GM20431 (cell line): ENCODE data around the gene NR1H3.
"Not testable (repeated sequence)": the region's sequence is repeated elsewhere in the genome, so short reads cannot be mapped to it uniquely, and the experiment has no call there.

Experiments
- in situ Hi-C: fragments of 300-500 bp; cut with MseI, MboI; formaldehyde crosslinking; loops from one replicate; pipeline ENCODE4 v1.15.0; 2020; ENCODE audit warnings: low sequenced_read_pairs; ENCODE audit not compliant: unreplicated experiment

Gene NR1H3

DNA sequence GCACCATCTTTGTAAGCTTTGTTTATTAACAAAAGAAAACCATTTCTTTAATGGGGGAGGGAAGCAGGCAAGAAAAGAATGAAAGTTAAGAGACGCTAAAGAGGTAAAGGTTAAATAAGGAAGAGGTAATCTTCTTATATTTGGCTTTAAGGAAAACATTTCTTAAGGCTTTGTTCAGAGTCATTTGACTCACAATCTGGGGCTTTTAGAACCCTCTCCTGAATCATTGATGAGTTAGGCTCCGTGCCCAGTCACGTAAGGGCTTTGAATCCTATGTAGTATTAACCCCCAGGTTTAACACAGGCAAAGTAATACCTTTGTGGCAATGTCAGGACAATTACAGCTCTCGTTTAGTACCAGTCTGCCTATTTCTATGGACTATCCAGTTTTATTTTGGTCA is 38.2 kb downstream of the NR1H3 start:
- in situ Hi-C loops, result no loop called here

DNA sequence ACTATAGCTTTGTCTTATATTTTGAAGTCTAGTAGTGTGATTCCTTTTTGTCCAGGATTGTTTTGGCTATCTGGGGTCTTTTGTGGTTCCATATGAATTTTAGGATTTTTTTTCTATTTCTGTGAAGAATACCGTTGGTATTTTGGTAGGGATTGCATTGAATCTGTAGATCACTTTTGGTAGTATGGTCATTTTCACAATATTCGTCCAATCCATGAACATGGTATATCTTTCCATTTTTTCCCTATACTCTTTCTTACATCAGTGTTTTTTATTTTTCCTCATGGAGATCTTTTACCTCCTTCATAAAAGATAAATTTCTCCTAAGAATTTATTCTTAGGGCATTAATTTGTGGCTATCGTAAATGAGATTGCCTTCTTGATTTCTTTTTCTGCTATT is 41.3 kb downstream of the NR1H3 start:
- in situ Hi-C loops, result no loop called here

DNA sequence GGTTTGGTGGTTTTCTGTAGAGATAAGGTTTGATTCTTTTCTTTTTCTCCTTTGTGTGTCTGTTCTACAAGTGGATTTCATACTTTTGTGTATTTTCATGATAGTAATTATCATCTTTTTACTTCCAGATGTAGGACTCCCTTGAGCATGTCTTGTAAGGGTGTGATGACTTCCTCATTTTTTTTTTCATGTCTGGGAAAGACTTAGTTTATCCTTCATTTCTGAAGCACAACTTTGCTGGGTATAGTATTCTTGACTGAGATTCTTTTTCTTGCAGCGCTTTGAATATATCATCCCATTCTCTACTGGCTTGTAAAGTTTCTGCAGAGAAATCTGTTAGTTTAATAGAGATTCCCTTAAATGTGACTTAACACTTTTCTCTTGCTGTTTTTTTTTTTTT is 45.1 kb downstream of the NR1H3 start:
- in situ Hi-C loops, result no loop called here

DNA sequence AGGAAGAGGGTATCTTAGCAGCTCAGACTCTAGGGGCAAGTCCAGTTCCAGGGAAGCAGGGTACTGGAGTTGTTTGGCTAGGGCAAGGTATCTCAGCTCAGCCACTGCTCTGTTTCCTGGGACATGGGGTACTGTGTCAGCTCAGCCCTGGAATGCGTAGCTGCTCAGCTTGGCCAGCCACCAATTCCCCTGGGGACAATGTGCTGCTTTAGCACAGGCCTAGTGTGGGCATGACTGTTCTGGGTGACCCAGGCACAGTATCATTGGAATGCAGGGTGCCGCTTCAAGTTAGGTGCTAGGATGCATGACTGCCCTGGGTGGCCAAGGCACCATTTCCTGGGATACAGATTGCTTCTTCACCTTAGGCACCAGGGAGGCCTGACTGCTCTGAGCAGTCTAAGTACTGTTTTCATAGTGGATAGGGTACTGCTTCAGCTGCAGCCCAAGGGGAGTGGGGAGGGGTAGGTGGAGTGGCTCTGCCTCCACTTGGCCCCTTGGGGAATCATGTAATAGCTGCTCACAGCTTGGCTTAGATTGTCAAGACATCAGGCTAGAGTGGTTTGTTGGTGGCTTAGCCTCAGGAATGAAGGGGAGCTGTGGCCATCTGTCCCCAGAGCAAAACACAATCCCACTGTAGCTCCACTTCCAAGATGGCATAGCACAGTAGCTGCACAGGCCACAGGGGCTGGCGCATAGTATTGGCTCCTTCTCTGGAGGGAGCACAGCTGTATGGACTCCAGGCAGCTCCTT is 48.1 kb downstream of the NR1H3 start:
- in situ Hi-C loops, result no loop called here

DNA sequence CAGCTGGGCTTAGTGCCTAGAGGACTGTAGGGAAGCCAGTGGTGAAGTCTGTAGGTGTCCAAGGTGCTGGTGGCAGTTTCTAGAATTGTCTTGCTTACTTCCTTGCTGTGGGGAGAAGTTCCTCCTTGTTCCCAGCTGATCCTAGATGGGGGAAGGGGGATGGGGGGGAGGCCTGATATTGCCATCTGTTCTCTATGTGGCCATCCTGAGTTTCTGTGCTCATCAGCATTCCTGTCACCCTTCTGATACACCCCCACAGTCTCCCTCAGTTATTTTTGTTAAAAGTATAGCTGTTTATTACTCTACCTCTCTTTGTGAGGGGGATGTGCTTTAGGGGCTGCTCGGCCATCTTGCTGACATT is 48.7 kb downstream of the NR1H3 start:
- in situ Hi-C loops, result no loop called here

DNA sequence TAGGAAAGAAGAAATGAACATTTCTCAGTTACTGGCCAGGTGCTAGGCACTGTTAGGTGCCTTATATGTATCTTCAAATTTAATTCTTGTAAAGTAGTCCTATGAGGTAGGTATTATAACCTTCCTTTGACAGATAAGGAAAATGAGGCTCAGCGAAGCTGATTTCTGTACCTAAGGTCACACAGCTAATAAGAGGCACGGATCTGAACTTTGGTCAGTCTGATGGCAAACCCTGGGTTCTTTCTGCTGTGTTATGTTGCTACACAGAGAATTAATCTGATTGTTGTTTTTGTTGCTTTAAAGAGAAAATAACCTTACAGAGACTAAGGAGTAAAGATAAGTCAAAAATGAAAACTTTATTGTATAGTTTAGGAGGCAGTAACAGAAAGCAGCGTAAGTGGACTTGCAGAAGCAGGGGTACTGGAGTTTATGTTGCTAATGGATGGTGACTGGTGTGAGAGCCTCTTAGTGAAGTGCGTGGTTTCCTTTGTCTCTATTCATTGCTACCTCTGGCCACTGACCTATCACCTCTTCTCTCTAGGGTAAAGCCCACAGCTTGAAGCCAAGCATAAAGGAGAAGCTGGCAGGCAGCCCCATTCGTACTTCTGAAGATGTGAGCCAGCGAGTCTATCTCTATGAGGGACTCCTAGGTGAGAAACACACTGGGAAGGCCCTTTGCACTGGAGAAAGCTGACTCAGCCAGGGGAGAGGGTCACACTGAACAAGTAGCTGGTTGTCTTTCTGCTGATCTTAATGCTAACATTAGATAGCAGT is 50.4 kb downstream of the NR1H3 start:
- in situ Hi-C loops, result no loop called here

DNA sequence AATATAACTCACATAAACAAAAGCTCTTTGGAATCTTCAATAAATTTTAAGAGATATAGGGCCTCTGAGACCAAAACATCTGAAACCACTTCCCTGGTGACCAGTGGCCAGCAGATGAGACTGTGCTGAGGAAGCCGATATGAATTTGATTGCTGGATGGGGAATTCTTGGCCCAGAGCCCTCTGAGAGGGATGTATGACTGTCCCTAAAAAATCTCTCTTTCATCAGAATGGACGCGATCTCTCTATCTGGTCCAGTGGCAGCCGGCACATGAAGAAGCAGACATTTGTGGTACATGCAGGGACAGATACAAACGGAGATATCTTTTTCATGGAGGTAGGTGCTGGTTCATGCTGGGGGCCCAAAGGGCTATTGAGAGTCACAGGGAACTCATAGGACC is 57.2 kb downstream of the NR1H3 start:
- in situ Hi-C loops, result no loop called here

DNA sequence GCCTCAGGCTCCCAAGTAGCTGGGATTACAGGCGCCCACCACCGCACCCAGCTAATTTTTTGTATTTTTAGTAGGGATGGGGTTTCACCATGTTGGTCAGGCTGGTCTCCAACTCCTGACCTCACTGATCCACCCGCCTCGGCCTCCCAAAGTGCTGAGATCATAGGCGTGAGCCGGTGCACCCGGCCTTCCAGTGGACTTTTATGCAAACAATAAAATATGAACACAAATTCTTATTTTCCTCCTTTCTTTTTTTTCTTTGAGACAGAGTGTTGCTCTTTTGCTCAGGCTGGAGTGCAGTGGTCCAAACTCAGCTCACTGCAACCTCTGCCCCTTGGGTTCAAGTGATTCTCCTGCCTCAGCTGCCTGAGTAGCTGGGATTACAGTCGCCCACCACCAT is 58.7 kb downstream of the NR1H3 start:
- in situ Hi-C loops, result not testable (repeated sequence)

DNA sequence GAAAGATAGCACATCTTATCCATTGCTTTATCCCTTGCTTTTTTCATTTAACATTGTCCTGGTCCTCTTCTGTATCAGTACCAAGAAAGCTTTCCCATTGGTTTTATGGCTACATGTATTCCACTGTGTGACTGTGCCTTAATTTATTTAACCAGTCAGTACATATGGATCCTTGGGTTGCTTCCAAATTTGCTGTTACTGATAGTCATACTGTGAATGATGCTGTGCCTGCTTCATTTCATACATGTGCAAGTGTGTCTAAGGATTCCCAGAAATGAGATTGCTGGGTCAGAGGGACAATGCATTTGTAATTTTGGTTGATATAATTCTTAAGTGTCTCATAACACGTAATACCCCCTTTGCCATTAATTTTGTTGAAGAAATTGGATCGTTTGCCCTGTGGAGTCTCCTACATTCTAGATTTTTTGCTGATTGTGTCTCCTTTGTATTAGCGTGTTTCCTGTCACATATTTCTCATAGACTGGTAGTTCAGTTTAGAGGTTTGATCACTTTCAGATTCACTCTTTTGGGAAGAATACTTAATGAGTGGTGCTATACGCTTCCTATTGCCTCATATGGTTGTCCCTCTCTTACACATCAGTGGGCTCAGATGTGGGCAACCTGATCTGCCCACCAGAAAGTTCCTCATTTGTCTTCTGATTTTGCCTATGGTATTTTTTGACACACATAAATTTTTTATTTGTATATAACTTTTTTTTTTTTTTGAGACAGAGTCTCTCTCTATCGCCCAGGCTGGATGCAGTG is 59.5 kb downstream of the NR1H3 start:
- in situ Hi-C loops, result no loop called here

DNA sequence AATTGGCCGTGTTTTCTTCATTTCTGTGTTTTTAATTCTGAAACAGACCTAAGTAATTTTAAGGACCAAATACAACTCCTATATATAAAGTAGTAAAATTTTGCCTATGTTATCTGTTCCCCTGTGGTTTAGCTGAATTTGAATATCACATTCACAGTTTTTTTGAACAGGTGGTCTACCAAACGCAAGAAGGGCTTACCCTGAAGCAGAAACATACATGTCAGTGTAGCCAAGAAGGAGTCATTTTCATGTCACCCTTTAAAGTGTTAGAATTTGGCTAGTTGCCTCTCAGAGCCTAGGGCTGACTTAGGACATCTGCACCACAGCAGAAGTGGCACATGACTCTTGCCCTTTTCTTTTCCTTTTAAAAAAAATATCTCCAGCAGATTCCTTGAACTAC is 60.4 kb downstream of the NR1H3 start:
- in situ Hi-C loops, result no loop called here
